Stimulated activated naive CD8-positive, alpha-beta T cell treated with anti-CD3 and anti-CD28 coated beads, Interleukin-15, Interleukin-2, amounts not matched to agents 100 ng/mL and 50 ng/mL, for 24 hours (primary cell): ENCODE data around the gene AP1S3.

ENCODE experiments used
- H3K27ac Mint-ChIP-seq: one replicate; pipeline ENCODE4 v1.8.0; 2021; ENCODE audit warnings: mild to moderate bottlenecking, mixed read lengths
- H3K27me3 Mint-ChIP-seq: one replicate; pipeline ENCODE4 v1.8.0; 2021; ENCODE audit warnings: mixed read lengths
- H3K36me3 Mint-ChIP-seq: one replicate; pipeline ENCODE4 v1.8.0; 2021; ENCODE audit warnings: low read depth, mixed read lengths
- H3K4me1 Mint-ChIP-seq: one replicate; pipeline ENCODE4 v1.8.0; 2021; ENCODE audit warnings: low read depth, mixed read lengths
- H3K4me3 Mint-ChIP-seq: one replicate; pipeline ENCODE4 v1.8.0; 2021; ENCODE audit warnings: mild to moderate bottlenecking, mixed read lengths
- H3K9me3 Mint-ChIP-seq: one replicate; pipeline ENCODE4 v1.8.0; 2021; ENCODE audit warnings: mixed read lengths

Gene AP1S3

DNA sequence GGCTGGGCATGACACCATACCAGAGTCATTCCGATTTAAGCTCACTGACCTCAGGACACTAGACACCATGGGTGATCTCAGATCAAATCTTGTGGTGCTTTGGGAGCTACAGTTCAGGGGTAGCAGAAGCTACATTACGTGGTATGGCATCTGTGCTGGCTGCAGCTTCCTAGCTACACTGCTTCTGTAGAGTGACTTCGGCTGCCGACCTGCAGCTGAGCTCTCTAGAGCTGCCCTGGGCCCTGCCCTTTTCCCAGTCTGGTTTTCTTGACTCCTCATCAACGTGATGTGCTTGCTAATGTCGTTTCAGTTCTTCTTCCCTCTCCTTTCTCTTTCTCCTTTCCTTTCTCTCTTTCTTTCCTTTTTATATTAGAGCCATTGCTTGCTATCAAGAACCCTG, 100.2 kb downstream of the AP1S3 start:
- Mint-ChIP-seq H3K4me3 (no peak overlapping the region), H3K9me3 (peaks cover 5% of the 10 kb centered on the region), H3K27me3 (peaks cover 8% of the 10 kb centered on the region), H3K4me1 (no peaks in the 10 kb centered on the region), H3K36me3 (no peaks in the 10 kb centered on the region), H3K27ac (no peak overlapping the region)

DNA sequence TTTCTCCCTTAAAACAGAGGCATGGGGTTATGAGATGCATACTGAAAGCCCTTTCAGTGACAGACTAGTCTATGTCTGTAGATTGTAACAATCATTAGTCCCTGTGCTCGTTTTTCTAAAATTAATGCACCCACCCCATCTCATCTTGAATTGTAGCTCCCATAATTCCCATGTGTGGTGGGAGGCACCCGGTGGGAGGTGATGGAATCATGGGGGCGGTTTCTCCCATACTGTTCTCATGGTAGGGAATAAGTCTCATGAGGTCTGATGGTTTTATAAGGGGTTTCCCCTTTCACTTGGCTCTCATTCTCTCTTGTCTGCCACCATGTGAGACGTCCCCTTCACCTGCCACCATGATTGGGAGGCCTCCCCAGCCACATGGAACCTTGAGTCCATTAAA, 100.9 kb downstream of the AP1S3 start:
- H3K4me3 Mint-ChIP-seq = no peak overlapping the region
- peaks cover 8% of the 10 kb centered on the region for H3K27me3 Mint-ChIP-seq
- H3K36me3 Mint-ChIP-seq = no peaks in the 10 kb centered on the region
- no peak overlapping the region for H3K27ac Mint-ChIP-seq
- peaks cover 5% of the 10 kb centered on the region for H3K9me3 Mint-ChIP-seq
- no peaks in the 10 kb centered on the region for H3K4me1 Mint-ChIP-seq

DNA sequence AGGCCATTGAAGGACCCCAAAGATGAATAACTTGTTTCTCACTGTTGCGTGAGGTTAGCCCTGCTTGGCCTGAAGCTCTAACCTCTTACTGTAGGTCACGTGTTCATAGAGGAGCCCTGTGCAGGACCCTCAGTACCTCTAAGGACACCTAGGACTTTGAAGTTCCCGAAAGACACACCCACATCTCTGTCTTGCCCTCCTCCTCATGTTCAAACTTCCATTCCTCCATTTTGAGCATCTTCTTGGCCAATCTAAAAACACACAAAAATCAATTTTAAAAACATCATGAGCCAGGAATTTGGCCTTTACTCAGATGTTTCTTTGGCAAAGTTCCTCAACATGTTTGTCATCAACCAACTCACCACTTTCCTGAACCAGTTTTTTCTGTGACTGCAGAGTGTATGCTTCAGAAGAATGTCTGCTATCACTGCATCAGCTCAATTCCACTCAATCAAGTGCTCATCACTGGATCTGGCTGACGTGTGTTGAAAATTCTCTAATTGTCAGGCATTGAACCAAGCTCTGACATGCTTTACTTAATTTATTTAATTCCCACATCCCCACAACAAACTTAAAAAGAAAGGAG, 101.6 kb downstream of the AP1S3 start:
- no peak overlapping the region for H3K4me3 Mint-ChIP-seq
- peaks cover 8% of the 10 kb centered on the region for H3K27me3 Mint-ChIP-seq
- no peak overlapping the region for H3K27ac Mint-ChIP-seq
- peaks cover 5% of the 10 kb centered on the region for H3K9me3 Mint-ChIP-seq
- H3K4me1 Mint-ChIP-seq = no peaks in the 10 kb centered on the region
- H3K36me3 Mint-ChIP-seq = no peaks in the 10 kb centered on the region

DNA sequence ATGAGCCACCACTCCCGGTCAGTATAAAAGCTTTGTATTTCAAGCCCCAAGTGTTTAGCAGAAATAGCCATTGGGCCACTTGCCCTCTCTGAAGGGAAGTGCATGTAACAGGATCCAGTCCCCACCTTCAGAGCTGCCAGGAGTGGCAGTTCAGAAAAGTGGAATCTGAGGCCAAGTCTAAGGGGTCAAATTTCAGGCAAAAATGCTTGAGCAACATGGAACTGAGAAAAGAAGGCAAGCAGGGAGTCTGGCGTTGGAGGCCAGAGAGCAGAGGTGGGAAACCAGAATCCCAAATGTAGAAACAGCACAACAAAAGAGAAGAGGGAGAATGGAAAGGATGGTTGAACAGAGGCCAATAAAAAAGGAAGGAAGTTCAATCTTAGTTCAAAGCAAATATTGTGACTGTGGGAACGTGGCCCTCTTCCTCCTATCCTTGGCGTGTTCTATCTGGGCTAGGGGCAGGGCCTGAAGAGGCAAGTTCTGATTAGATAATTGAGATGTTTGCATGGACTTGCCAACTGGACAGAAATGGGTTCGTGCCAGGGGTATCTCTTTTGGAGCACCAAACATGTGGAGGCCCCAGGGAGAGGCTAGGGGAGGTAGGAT, 102.2 kb downstream of the AP1S3 start:
- Mint-ChIP-seq H3K36me3 (no peaks in the 10 kb centered on the region), H3K4me1 (no peaks in the 10 kb centered on the region), H3K4me3 (no peak overlapping the region), H3K27ac (no peak overlapping the region), H3K27me3 (peaks cover 8% of the 10 kb centered on the region), H3K9me3 (peaks cover 5% of the 10 kb centered on the region)

DNA sequence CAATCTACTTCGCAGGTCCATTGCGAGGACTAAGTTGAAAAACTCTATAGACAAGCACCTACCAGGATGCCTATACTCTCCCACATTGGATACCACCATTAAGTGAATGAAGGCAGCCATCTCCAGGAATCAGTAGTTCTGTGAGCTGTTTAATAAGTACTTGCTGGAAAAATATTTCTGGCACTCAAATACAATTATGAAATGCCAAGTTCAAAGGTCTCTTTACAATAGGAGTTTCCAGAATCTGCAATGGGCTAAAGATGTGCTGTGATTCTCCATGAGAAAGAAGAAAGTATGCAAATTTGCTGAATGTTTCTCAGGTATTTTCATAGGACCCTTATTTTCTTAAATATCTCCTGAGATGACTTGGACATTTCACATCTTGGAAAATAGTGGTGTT, 103.0 kb downstream of the AP1S3 start:
- no peak overlapping the region for H3K27ac Mint-ChIP-seq
- no peaks in the 10 kb centered on the region for H3K36me3 Mint-ChIP-seq
- no peaks in the 10 kb centered on the region for H3K4me1 Mint-ChIP-seq
- H3K4me3 Mint-ChIP-seq = no peak overlapping the region
- H3K27me3 Mint-ChIP-seq = peaks cover 8% of the 10 kb centered on the region
- H3K9me3 Mint-ChIP-seq = peaks cover 5% of the 10 kb centered on the region

DNA sequence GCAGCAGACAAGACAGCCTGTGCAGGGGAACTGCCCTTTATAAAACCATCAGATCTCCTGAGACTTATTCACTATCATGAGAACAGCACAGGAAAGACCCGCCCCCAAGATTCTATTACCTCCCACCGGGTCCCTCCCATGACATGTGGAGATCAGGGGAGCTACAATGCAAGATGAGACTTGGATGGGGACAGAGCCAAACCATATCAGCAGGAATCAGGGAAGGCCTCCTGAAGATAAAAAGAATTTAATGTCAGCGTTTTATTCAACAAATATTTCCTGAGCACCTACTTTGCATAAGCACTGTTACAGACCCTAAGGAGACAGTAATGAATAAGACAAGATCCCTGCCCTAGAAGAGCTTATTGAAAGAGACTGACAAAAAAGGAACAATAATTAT, 105.0 kb downstream of the AP1S3 start:
- Mint-ChIP-seq H3K36me3 (no peaks in the 10 kb centered on the region), H3K27ac (no peak overlapping the region), H3K27me3 (peaks cover 10% of the 10 kb centered on the region), H3K4me3 (no peak overlapping the region), H3K4me1 (no peaks in the 10 kb centered on the region), H3K9me3 (peaks cover 5% of the 10 kb centered on the region)

DNA sequence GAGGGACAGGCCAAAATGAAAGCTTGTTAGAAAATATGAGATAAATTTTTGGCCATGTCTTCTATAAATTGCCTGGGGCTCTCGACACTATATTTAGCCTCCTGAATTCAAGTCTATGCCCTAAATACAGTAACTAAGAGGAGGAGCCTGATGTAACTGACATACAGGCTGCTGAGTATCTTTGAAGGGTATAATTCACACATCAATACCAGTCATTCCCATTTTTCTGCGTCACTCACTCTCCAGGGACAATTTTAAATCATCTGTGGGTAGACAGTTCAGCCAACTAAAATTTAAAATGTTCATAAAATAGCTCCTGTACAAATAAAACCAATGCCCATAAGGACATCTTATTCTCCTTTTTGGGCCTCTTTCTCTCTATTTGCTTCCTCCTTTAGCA, 105.9 kb downstream of the AP1S3 start:
- H3K4me3 Mint-ChIP-seq = no peak overlapping the region
- peaks cover 5% of the 10 kb centered on the region for H3K9me3 Mint-ChIP-seq
- no peak overlapping the region for H3K27ac Mint-ChIP-seq
- peaks cover 10% of the 10 kb centered on the region for H3K27me3 Mint-ChIP-seq
- no peaks in the 10 kb centered on the region for H3K36me3 Mint-ChIP-seq
- no peaks in the 10 kb centered on the region for H3K4me1 Mint-ChIP-seq

DNA sequence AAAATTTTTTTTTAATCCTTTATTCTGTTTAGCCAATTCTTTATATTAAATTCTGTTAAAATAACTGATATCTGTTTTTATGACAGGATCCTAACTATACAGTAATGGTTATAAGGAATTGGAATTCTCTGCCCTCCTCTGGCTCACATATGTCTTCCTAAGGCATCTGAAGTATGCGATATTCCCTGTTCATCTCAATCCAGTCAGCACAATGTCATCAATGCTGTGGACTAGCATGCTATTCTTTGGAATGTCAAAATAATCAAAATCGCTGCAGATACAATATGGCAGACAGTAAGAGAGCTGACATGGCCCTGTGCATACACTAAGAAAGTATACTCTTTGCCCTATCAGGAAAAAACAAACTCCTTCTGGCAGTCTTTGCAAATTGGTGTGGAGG, 107.6 kb downstream of the AP1S3 start:
- peaks cover 5% of the 10 kb centered on the region for H3K9me3 Mint-ChIP-seq
- no peak overlapping the region for H3K4me3 Mint-ChIP-seq
- H3K36me3 Mint-ChIP-seq = no peaks in the 10 kb centered on the region
- H3K27me3 Mint-ChIP-seq = peaks cover 10% of the 10 kb centered on the region
- H3K4me1 Mint-ChIP-seq = no peaks in the 10 kb centered on the region
- no peak overlapping the region for H3K27ac Mint-ChIP-seq

DNA sequence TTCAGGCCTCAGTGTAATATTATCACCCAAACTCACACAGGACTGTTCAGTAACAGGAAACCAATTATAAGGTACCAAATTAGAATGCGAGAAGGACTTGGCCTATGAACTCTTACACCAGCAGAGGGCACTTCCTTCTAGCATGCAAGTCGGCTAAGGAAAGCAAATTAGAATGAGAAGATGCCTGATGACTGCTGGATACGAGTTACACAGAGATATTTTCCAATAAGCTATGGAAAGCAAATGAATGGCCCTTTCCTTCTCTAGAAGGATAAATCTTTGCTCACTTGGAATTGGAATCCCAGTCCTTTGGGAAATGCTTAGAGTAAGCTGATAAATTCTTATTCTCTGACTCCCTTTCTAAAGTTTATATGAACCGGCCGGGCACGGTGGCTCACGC, 109.8 kb downstream of the AP1S3 start:
- no peaks in the 10 kb centered on the region for H3K4me1 Mint-ChIP-seq
- no peaks in the 10 kb centered on the region for H3K9me3 Mint-ChIP-seq
- H3K36me3 Mint-ChIP-seq = no peaks in the 10 kb centered on the region
- H3K4me3 Mint-ChIP-seq = no peak overlapping the region
- H3K27ac Mint-ChIP-seq = no peak overlapping the region
- H3K27me3 Mint-ChIP-seq = peaks cover 6% of the 10 kb centered on the region

DNA sequence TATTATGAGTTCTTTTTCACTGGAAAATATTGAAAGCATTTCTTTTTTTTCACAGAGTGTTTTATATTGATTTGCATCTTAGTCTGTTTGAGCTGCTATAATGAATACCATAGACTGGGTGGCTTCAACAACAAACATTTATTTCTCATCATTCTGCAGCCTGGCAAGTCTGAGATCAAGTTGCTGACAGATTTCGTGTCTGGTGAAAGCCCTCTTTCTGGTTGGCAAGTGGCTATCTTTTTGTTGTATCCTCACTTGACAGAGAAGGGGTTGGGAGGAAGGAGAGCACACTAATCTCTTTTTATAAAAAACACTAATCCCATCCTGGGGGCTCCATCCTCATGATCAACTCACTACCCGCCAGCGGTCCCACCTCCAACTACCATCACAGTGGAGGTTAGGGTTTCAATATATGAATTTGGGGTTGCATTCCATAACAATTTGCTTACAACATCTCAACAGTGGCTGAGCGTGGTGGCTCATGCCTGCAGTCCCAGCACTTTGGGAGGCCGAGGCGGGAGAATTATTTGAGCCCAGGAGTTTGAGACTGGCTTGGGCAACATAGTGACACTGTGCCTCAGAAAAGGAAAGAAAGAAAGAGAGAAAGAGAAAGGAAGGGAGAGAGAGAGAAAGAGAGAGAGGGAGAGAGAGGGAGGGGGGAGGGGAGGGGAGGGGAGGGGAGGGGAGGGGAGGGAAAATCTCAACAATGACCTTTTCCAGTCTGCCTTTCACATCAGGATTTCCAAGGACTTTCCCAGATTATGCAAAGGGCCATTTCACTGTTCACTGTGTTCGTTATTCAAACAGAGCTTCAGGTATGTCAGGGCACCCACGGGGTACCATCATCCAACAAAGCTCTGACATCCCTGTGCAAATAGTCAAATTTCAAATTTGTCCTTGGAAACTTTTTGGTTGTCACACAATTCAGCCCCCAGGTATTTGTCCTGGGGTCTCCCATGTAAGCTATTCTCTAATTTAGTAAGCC, 111.1 kb downstream of the AP1S3 start:
- no peaks in the 10 kb centered on the region for H3K9me3 Mint-ChIP-seq
- H3K4me1 Mint-ChIP-seq = no peaks in the 10 kb centered on the region
- H3K4me3 Mint-ChIP-seq = no peak overlapping the region
- H3K27ac Mint-ChIP-seq = no peak overlapping the region
- H3K27me3 Mint-ChIP-seq = peaks cover 14% of the 10 kb centered on the region
- no peaks in the 10 kb centered on the region for H3K36me3 Mint-ChIP-seq

DNA sequence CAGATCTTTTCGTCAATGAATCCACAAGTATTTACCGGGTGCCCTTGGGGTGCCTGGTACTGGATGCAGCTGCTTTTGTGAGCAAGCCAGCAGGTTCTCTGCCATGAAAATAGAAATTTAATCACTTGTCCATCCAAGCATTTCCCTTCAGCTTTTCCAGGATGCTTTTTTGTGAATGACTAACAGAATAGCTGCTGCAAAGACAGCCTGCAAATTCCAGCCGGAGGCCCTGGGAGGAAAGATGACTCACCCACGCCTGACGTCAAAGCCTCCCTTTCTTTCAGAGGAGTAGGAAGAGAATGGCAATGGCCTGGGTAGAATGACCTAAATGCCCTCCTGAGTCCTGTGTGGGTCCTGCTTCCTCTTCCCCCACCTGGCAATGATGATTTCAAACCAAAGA, 111.9 kb downstream of the AP1S3 start:
- no peak overlapping the region for H3K4me3 Mint-ChIP-seq
- H3K27ac Mint-ChIP-seq = no peak overlapping the region
- no peaks in the 10 kb centered on the region for H3K36me3 Mint-ChIP-seq
- peaks cover 14% of the 10 kb centered on the region for H3K27me3 Mint-ChIP-seq
- H3K4me1 Mint-ChIP-seq = no peaks in the 10 kb centered on the region
- H3K9me3 Mint-ChIP-seq = no peaks in the 10 kb centered on the region

DNA sequence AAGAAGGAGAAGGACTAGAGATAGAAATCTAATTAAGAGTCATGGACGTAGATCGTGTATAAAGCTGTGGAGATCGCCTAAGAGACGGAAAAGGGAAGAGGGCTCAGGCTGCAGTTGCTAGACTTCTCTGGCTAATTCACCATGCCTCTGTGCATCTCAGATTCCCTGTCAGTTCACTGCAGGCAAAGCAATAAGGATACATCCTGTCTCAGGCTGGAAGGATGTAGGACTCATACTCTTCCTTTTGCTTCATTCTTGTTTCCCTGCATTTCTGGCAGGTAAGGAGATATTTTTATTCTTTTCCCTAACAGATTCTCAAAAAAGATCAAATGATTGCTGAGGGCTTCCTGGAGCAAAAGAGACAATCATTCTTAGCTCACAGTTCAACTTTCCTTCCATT, 112.5 kb downstream of the AP1S3 start:
- H3K4me1 Mint-ChIP-seq = no peaks in the 10 kb centered on the region
- H3K36me3 Mint-ChIP-seq = no peaks in the 10 kb centered on the region
- H3K4me3 Mint-ChIP-seq = no peak overlapping the region

DNA sequence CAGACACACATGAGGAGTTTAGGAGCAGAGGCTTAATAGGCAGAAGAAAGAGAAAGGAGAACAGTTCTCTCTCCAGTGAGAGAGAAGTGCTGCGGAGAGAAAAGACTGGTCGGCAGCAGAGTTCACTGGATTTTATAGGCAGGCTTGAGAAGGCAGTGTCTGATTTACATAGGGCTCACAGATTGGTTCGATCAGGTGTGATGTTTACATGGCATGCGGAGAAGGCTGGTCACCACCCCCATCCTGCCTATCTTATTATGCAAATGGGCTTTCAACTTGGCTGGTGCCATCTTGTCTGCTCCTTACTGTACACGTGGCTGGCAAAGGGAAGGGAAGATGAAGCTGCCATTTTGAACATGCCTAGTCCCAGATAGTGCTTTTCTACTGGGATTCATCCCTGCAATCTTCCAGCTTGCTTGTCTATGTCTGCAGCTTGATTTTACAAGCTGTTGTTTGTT, 113.4 kb downstream of the AP1S3 start:
- Mint-ChIP-seq H3K9me3 (no peaks in the 10 kb centered on the region), H3K27me3 (peaks cover 12% of the 10 kb centered on the region), H3K4me3 (no peak overlapping the region), H3K4me1 (no peaks in the 10 kb centered on the region), H3K36me3 (no peaks in the 10 kb centered on the region), H3K27ac (no peak overlapping the region)

More for the DNA sequence above, 112.5 kb downstream of the AP1S3 start:
- Mint-ChIP-seq H3K27ac (no peak overlapping the region), H3K27me3 (peaks cover 14% of the 10 kb centered on the region), H3K9me3 (no peaks in the 10 kb centered on the region)

DNA sequence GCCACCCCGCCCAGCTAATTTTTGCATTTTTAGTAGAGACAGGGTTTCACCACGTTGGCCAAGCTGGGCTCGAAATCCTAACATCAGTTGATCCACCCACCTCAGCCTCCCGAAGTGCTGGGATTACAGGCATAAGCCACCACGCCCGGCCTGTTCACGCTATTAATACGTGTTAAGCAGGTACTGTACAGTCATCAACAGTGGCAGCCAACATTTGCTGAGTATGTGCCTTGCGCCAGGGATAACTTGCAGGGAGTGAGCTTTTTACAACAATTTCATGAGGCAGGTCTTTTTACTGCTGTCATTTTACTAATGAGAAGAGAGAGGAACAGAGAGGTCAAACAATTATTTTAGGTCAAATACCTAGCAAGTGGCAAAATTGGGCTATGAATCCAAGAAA, 115.2 kb downstream of the AP1S3 start:
- no peak overlapping the region for H3K4me3 Mint-ChIP-seq
- H3K27ac Mint-ChIP-seq = no peak overlapping the region
- peaks cover 9% of the 10 kb centered on the region for H3K27me3 Mint-ChIP-seq
- H3K36me3 Mint-ChIP-seq = no peaks in the 10 kb centered on the region
- H3K9me3 Mint-ChIP-seq = no peaks in the 10 kb centered on the region
- H3K4me1 Mint-ChIP-seq = no peaks in the 10 kb centered on the region

DNA sequence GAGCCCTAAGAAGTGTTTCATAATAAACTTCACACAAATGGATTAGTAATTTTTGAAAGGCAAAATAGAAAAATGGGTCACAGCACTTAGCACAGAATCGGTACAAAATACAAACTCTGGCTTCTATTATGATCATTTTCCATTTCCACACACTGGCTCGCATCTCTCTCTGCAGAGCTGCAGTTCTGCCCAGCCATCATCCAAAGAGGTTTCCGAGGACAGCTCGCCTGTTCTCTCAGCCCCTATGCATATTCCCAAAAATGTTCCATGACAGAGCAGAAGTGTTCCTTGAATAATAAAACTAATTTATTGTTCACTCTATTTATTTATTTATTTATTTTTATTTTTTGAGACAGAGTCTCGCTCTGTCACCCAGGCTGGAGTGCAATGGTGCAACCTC, 115.6 kb downstream of the AP1S3 start:
- H3K9me3 Mint-ChIP-seq = no peaks in the 10 kb centered on the region
- peaks cover 9% of the 10 kb centered on the region for H3K27me3 Mint-ChIP-seq
- no peak overlapping the region for H3K27ac Mint-ChIP-seq
- H3K4me3 Mint-ChIP-seq = no peak overlapping the region
- H3K4me1 Mint-ChIP-seq = no peaks in the 10 kb centered on the region
- H3K36me3 Mint-ChIP-seq = no peaks in the 10 kb centered on the region
